ENCODE data around the gene ZNF620. TPM values are rescaled to one million over a fixed set of nuclear protein-coding genes. Genes with fewer than 3 reads are reported as not detected.

ZNF620 gene
- total RNA-seq: 1 to 10 TPM; 6.2 to 6.7 TPM

- POLR2A ChIA-PET: interaction anchor here (0.6 to 1.0 kb wide), 4 partner anchors 29 to 164 kb away, joined by 3 to 5 read pairs (median 4); partner anchors contain the start of gene ZNF619
- CTCF ChIA-PET: interaction anchor here (1.3 kb wide), 1 partner anchor 42 kb away, joined by 3 read pairs; no protein-coding TSS in a partner anchor
These were observed at the start of gene ZNF620 for GRCh38 chr3:40505599-40506462. Gene ZNF620 (plus strand): TSS chr3:40506039. CDS start chr3:40506353, 314 bp downstream.

GRCh38 chr3:40456279-40456939 lies 49.4 kb upstream of the ZNF620 start:
- ChIA-PET CTCF (interaction anchor here (1.5 kb wide), 1 partner anchor 139 kb away, joined by 3 read pairs; no protein-coding TSS in a partner anchor), POLR2A (interaction anchor here (0.6 to 1.5 kb wide), 5 partner anchors 20 to 751 kb away, joined by 3 to 7 read pairs (median 4); partner anchors contain the start of genes ZNF619 and ZNF621)

GRCh38 chr3:40456940-40457823 lies 48.7 kb upstream of the ZNF620 start, which contains the start of gene RPL14:
Gene RPL14 (plus strand): TSS chr3:40457339. CDS start chr3:40457472, 133 bp downstream.
- CTCF ChIA-PET: interaction anchor here (0.9 to 1.5 kb wide), 2 partner anchors 129 to 140 kb away, joined by 3 to 4 read pairs; no protein-coding TSS in a partner anchor
- POLR2A ChIA-PET: interaction anchor here (0.6 to 1.5 kb wide), 8 partner anchors 19 to 750 kb away, joined by 3 to 7 read pairs (median 4); partner anchors contain the start of genes ZNF619 and ZNF621

- ChIA-PET CTCF (interaction anchor here (1.0 to 1.4 kb wide), 2 partner anchors 24 to 142 kb away, joined by 3 to 4 read pairs; no protein-coding TSS in a partner anchor), POLR2A (interaction anchor here (1.1 kb wide), 1 partner anchor 47 kb away, joined by 3 read pairs; no protein-coding TSS in a partner anchor)
These were observed 47.4 kb upstream of the ZNF620 start for GRCh38 chr3:40458473-40458872.

- ChIA-PET CTCF (interaction anchor here (0.9 kb wide), 1 partner anchor 132 kb away, joined by 4 read pairs; no protein-coding TSS in a partner anchor), POLR2A (interaction anchor here (0.6 kb wide), 1 partner anchor 63 kb away, joined by 5 read pairs; no protein-coding TSS in a partner anchor)
These were observed 45.4 kb upstream of the ZNF620 start for GRCh38 chr3:40460481-40460880.

GRCh38 chr3:40461161-40461560 lies 44.7 kb upstream of the ZNF620 start:
- CTCF ChIA-PET: interaction anchor here (1.0 kb wide), 1 partner anchor 9 kb away, joined by 3 read pairs; no protein-coding TSS in a partner anchor

GRCh38 chr3:40462838-40463237 lies 43.0 kb upstream of the ZNF620 start:
- ChIA-PET CTCF (interaction anchor here (0.6 to 1.6 kb wide), 2 partner anchors 14 to 43 kb away, joined by 3 to 5 read pairs; partner anchors contain the start of genes ZNF619 and ZNF620), POLR2A (interaction anchor here (1.3 to 1.5 kb wide), 3 partner anchors 15 to 43 kb away, joined by 4 to 7 read pairs (median 4); partner anchors contain the start of genes ZNF619 and ZNF620)

More at GRCh38 chr3:40461161-40461560, 44.7 kb upstream of the ZNF620 start:
- POLR2A ChIA-PET: interaction anchor here (1.2 kb wide), 1 partner anchor 16 kb away, joined by 4 read pairs; the partner anchor contains the start of gene ZNF619

- ChIA-PET CTCF (interaction anchor here (1.6 kb wide), 1 partner anchor 42 kb away, joined by 3 read pairs; the partner anchor contains the start of gene ZNF620), POLR2A (interaction anchor here (0.7 to 1.5 kb wide), 4 partner anchors 10 to 42 kb away, joined by 4 to 7 read pairs (median 4); partner anchors contain the start of genes ZNF619 and ZNF620)
These were observed 42.3 kb upstream of the ZNF620 start for GRCh38 chr3:40463579-40463978.

GRCh38 chr3:40464339-40465110 lies 41.3 kb upstream of the ZNF620 start:
- POLR2A ChIA-PET: interaction anchor here (1.4 kb wide), 1 partner anchor 13 kb away, joined by 7 read pairs; the partner anchor contains the start of gene ZNF619
- CTCF ChIA-PET: interaction anchor here (1.6 kb wide), 1 partner anchor 41 kb away, joined by 3 read pairs; the partner anchor contains the start of gene ZNF620

- POLR2A ChIA-PET: no interaction called here
- CTCF ChIA-PET: no interaction called here
These were observed 40.8 kb upstream of the ZNF620 start for GRCh38 chr3:40465111-40465407.

- ChIA-PET POLR2A (no interaction called here), CTCF (no interaction called here)
These were observed 40.4 kb upstream of the ZNF620 start for GRCh38 chr3:40465456-40465855.

- POLR2A ChIA-PET: no interaction called here
- CTCF ChIA-PET: no interaction called here
These were observed 37.8 kb upstream of the ZNF620 start for GRCh38 chr3:40468018-40468417.

GRCh38 chr3:40470701-40471100 lies 35.1 kb upstream of the ZNF620 start:
- CTCF ChIA-PET: interaction anchor here (1.1 kb wide), 1 partner anchor 9 kb away, joined by 3 read pairs; no protein-coding TSS in a partner anchor
- POLR2A ChIA-PET: no interaction called here

- ChIA-PET POLR2A (interaction anchor here (0.5 to 2.3 kb wide), 7 partner anchors 13 to 1485 kb away, joined by 3 to 7 read pairs (median 3); partner anchors contain the start of genes RPL14, RPSA and ULK4), CTCF (interaction anchor here (0.6 to 0.7 kb wide), 2 partner anchors 14 to 17 kb away, joined by 3 to 5 read pairs; no protein-coding TSS in a partner anchor)
These were observed 29.1 kb upstream of the ZNF620 start, which contains the start of gene ZNF619 for GRCh38 chr3:40476478-40477470. Gene ZNF619 (plus strand): TSS chr3:40477122. CDS start chr3:40477980, 858 bp downstream.

GRCh38 chr3:40477666-40478065 lies 28.2 kb upstream of the ZNF620 start:
- POLR2A ChIA-PET: interaction anchor here (0.5 to 2.3 kb wide), 4 partner anchors 14 to 1484 kb away, joined by 3 to 7 read pairs (median 4); partner anchors contain the start of genes RPL14, RPSA and ULK4
- CTCF ChIA-PET: no interaction called here

- ChIA-PET CTCF (no interaction called here), POLR2A (no interaction called here)
These were observed 18.7 kb upstream of the ZNF620 start for GRCh38 chr3:40487172-40487571.
